Measurements from ENCODE around the gene C16orf46.

Gene C16orf46

DNA sequence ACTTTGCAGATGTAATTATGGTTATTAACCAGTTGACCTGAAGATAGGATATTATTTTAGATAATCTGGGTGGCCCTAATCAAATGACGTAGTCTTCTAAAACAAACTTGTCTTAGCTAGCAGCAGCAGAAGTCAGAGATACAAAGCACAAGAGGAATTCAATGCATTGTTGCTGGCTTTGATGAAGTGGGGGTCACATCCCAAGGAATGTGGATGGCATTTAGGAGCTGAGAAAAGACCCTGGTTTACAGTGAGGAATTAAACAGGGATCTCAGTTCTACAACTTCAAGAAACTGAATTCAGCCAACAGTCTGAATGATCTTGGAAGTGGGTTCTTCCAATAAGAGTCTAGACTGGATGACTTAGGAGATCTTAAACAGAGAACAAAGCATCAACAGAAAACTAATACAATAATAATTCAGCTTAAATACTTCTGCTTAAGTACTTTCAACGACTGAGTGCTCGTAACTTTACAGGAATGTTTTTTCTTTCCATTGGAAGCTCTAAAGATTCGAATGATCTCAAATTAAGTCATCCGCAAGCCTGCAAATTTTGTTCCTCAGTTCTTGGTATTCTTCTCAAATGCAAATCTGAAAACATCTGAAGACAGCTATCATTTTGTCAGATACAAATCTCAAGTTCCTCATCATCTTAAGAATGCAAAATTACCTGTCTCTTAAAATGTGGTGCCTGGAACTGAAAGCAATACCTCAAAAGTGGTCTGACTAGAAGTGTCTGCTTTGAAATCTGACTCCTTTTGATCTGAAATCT, 3.3 kb downstream of the C16orf46 start:
- no peak for DNase-seq

DNA sequence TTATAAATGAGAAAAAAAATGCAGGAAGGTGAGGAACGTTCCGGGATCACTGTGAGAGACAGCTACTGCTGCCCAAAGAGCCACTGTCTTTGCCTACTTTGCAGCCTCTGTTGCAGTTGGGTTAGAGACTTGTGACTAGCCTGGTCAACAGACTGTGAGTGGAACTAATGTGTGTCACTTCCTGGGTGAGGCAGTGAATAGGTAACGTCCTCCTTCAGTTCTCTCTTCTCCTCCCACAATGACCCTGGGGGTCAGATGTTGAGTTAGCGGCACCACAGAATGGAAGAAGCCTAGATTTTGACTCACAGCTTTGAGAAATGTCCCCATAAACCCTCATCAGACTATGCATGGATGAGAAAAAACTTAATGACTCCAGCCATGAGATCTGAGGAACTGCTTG, 5.2 kb downstream of the C16orf46 start:
- no peak for DNase-seq

GRCh38 chr16:81070979-81071378, 6.1 kb downstream of the C16orf46 start:
- DNase-seq: no peak

- DNase-seq: no peak
Measured at GRCh38 chr16:81069063-81069462, 8.0 kb downstream of the C16orf46 start.

DNA sequence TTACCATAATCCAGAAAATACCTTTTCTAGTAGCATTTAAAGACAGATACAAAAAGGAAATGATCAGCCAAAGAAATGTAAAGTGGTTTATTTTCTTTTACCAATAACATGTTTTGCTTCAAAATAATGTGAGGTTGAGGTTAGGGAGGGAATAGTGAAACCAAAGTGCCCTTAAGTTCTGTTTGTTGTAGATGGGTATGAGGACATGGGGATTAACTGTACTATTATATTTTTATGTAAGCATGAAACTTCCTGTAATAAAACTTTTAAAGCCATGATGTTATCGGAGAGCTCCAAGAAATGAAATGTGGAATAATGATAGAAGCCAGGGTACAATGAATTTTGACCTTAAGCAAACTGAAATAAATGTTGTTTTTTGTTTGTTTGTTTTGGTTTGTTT, 9.9 kb downstream of the C16orf46 start:
- no peak for DNase-seq

DNA sequence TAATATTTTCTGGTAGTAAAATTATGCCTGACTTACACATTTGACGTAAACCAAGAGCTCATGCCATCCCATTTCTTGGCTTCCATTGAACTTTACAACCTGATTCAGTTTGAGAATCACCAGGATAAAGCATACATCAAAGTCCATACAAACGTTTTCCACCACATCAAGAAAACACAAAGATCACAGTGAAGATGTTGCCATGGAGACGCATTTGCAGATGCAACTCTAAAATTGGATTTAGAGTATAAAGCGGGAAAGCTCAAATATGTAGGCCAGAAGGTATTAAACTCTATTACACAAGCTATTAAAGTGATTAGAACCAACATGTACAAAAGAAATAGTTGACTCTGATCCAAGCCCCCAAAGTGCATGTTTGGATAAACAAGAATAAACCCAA, 10.4 kb downstream of the C16orf46 start:
- no peak for DNase-seq

DNA sequence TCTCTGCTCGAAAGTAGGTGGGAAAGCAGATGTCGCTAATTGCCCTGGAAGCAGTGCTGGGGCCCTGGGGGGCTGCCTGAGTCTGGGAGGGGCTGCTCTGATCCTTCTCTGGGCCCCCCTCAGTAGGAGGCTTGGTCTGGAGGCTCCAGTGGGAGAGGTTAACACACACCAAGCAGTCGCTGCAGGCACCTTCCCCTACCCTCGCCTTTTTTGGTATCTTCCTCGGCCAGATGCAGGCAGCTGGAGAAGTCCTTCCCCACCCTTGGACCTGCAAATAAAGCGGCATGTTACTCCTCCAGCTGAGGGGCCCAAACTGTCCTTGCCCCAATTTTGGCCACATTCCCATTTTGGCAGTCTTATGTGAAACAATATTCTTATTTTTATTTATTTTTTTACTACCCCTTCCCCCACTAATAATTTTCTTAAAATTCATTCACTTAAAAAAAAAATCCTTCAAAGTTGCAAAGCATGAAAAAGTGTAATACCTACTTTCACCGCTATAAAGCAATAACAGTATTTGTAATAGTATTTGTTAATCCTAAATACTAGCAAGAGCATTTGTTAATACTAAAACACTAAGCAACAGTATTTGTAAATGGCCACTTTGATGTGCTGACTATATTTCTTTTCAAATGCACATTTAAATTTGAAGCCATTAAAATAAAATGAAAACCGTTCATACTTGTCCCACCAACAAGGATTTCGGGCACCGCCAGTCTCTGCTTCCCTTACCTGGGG, 15.0 kb downstream of the C16orf46 start:
- DNase-seq: no peak

GRCh38 chr16:81061307-81061640, 15.8 kb downstream of the C16orf46 start:
- no peak for DNase-seq

DNA sequence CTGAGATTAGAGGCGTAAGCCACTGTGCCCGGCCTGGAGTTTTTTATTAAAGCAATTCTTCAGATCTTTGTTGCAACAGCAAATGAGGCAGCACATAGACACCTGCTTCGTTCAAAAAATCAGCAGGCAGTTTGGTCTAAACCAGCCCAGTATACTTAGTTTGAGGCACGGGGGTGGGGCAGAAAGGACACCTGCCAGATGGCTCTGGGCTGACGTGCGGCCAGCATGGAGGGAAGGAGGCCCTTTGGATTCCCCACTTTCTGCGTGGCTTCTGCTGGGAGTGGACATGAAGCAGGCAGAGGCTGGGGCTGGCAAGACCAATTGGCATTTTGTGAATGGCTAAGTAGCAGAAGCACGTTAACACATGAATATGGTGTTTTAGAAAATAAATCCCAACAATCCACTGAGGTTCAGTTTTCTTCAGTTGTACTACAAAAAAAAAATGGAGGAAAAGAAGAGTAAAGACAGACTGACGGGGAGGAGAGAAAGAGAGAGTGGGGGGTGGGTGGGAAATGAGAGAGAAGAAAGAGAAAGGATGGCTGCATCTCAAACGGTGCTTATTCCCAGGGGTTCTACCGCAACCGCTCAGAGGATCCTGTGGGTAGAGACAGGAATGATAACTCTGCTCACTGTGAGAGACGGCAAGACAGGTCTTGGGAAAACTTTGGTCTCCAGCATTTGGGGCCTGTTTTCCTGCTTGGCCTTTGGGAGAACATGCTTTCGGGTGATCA, 16.3 kb downstream of the C16orf46 start:
- no peak for DNase-seq

DNA sequence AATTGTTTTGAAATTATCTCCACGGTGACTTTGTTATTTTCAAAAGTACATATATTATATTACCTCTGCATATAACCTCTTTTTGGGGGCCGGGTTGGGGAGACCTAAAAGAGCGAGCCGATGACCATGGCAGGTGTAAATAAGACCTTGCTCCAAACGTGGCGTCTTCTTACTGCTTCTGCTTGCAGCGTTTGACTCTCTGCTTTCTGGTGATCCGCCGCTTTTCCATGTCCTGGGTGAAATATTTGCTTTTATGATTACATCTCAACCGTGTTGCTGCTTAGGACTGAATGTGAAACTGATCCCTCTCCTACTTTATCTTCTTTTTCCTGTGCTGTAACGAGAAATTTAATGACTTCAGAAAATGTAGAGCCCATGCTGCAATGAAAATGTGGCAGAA, 23.3 kb downstream of the C16orf46 start:
- DNase-seq: no peak

GRCh38 chr16:81042821-81043220, 34.2 kb downstream of the C16orf46 start:
- DNase-seq: no peak

DNA sequence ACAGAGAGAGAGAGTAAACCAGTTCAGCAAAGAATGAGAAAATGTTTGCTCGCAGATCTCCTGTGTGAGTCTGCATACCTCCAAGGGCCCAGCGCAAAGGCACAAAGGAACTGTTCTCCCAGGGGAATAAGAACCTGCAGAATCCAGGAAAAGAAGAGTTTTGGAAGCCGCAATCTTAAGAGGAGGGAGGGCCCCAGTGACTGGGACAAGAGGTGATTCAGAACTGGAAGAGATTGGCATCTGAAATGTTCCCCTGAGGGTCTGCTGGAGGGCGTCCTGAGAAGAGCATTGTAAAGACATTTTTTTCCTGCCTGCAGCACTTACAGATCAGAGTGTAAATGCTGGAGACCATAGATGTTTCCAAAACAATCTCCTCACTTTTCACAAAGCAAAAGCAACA, 35.3 kb downstream of the C16orf46 start:
- DNase-seq: no peak

GRCh38 chr16:81040842-81041241, 36.2 kb downstream of the C16orf46 start:
- DNase-seq: no peak

- no peak for DNase-seq
Measured at GRCh38 chr16:81040131-81040530, 36.9 kb downstream of the C16orf46 start.

GRCh38 chr16:81036751-81037350, 40.2 kb downstream of the C16orf46 start:
- no peak for DNase-seq

DNA sequence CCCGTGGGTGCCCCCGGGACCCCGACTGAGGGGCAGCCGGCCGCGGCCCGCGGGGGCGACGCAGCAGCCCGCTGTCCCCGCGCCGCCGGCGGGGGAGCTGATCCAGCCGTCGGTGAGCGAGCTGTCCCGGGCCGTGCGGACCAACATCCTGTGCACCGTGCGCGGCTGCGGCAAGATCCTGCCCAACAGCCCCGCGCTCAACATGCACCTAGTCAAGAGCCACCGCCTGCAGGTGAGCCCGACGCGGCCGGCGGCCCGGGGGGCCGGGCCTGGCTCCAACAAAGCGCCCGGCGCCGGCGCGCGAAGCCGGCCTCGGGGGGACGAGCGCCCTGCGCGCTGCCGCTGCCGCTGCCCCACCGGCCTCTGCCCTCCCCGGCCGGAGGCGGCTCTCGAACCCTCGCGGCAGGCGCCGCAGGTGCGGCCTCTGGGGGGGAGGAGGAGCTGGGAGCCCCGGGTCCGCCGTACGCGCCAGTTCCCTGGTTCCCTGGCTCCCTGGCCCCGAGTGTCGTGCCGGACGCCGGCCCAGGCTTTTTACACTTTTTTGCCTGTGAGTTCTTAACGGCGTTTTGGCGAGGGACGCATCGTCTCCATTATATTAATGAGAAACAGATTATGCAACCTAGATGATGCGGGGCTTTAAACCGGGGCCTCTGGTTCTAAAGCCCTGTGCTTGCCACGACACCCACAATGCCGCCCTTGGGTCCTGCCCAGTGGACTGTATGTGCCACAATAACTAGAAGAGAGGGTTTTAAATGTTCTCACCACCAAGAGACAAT, 40.9 kb downstream of the C16orf46 start:
- DNase-seq: peak; percentile 27 to 45

DNA sequence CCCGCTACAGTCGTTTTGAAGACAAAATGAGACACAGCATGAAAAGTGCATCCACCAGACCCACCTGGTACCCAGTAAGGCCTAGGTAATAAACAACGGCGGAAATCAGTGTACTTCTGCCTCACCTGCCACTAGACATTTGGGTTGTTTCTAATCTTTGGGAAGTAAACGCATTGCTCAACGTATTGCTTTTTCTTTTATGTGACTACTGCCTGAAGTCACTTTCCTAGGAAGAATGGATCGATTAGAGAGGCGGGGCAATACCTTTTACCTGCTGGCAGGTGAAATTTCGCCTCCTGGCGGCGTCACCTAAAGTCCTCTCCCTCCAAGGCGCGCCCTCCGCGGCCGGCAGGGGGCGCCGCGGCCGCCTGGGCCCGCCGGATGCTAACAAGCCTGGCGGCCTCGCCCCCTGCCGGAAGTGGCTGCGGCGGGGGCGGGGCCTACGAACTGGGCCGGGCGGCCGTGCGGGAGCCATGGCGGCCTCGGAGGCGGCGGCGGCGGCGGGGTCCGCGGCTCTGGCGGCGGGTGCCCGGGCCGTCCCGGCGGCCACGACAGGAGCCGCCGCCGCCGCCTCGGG, 41.6 kb downstream of the C16orf46 start, which contains the start of gene ATMIN:
Gene ATMIN, plus strand, starts transcription at position 445 of the 577 bp plus-strand sequence. Its CDS starts 29 bp downstream, at position 474.
- DNase-seq: peak; percentile 88

GRCh38 chr16:81029930-81030604, 47.0 kb downstream of the C16orf46 start:
- DNase-seq: no peak

DNA sequence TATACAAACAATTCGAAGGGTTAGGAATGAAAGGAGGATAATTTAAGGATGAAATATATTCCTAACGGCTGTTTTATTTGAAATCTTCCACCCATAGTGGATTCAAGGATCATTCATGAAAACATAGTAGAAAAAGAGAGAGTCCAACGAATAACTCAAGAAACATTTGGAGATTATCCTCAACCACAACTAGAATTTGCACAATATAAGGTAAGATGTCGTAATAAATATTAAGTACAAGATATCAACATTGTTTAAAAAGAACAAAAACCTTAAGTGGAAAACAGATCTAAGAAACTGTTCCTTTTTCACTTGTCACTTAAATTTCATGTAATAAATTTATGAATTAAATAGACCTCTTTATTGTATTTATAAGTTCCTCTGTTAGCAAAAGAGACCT, 50.6 kb downstream of the C16orf46 start:
- no peak for DNase-seq

GRCh38 chr16:81018496-81018895, 58.5 kb downstream of the C16orf46 start:
- DNase-seq: no peak

GRCh38 chr16:81014672-81015071, 62.4 kb downstream of the C16orf46 start:
- DNase-seq: no peak

- DNase-seq: no peak
Measured at GRCh38 chr16:81012974-81013373, 64.1 kb downstream of the C16orf46 start.
